OCI-M1 (cell line): Measurements from ENCODE around the gene TMEM248.
"Not testable (repeated sequence)": the region's sequence is repeated elsewhere in the genome, so short reads cannot be mapped to it uniquely, and the experiment has no call there.

Experiments
- DNase-seq: peaks from one replicate; lab custom pipeline; 2025; lab: John Stamatoyannopoulos, UW

Gene TMEM248

DNA sequence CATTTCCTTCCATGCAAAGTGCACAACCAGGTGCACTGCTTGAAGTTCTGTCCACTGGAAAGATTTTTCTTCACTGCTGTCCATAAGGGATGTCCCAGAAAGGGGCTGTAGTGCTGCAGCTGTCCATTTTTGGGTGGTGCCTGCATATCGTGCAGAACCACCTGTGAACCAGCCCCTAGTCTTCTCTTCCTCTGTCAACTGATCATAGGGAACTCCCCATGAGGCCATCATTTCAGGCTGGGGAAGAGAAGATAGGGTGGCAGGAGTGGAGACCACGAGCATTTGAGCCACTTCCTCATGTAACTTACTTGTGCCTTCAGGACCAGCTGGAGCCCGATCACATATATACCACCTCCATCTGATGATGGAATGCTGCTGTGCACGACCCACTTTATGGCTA lies 12.4 kb upstream of the TMEM248 start:
- peak; percentile 79 for DNase-seq

DNA sequence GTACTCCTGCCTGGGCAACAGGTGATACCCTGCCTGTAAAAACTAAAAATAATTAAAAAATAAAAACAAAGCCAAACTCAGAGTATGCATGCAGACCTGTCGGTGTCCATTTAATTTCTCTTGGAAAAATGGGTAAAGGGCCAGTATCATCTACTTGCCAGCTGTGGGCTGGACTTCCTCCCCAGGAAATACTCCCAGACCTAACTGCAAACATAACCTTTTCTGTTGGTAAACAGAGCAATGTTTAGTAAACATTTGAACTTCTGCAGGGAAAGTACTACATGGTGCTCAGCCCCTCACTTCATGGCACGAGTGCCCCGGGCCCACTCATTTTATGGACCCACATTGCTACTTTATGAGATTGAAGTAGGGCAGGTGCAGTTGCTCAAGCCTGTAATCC lies 10.2 kb upstream of the TMEM248 start:
- DNase-seq, result no peak

DNA sequence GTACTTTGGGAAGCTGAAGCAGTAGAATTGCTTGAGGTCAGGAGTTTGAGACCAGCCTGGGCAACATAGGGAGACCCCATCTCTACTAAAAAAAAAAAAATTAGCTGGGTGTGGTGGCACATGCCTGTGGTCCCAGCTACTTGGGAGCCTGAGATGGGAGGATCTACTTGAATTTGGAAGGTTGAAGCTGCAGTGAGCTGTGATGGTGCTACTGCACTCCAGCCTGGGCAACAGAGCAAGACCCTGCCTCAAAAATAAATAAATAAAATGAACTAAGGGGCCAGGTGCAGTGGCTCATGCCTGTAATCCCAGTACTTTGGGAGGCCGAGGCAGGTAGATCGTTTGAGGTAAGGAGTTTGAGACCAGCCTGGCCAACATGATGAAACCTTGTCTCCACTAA lies 9.8 kb upstream of the TMEM248 start:
- DNase-seq, result not testable (repeated sequence)

DNA sequence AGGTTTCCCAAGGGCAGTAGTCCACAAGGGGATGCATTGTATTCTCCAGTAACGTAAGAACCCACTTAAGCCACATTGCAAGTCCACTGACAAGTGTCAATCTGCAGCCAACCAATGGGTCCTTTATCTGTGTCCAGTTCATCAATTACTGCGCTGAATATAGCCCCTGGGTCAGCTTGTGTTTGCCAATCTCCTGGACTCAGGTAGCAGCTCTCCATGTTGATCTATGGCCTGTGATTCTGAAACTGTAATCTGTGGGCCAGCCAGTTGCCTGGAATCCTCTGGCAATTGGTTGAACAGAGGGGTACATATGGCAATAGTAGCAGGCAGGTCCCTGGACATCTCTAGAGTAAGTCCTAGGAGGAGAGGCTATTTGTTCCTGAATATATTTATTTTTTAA lies 8.8 kb upstream of the TMEM248 start:
- no peak for DNase-seq

DNA sequence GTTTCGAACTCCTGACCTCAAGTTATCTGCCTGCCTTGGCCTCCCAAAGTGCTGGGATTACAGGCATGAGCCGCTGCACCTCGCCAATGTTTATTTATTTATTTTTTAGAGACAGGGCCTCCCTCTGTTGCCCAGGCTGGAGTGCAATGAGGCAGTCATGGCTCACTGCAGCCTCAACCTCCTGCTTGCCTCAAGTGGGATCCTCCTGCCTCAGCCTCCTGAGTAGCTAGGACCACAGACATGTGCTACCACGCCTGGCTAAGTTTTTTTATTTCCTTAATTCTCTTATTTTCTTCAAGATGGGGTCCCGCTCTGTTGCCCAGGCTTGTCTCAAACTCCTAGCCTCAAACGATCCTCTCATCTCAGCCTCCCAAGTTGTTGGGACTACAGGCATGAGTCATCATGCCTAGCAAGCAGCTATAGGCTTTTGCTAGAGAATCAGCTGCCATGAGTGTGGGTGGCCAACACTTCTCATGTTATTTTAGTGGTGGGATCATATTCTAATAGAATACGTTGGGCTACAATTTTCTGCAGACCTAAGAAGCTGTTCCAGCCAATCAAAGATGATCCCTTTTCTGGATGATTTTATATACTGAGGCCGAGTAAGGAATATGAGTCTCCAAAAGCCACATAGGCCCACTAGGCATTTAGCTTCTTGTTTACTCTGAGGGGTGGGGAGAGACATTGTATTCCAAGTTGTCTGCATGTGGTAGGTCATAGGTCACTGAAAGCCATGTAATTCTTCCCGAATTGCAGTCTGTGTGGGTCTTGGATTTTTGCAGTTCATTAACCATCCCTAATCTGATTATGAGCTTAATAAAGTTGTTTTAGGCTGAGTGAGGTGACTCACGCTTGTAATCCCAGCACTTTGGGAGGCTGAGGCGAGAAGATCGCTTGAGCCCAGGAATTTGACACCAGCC lies 7.6 kb upstream of the TMEM248 start:
- DNase-seq, result no peak

DNA sequence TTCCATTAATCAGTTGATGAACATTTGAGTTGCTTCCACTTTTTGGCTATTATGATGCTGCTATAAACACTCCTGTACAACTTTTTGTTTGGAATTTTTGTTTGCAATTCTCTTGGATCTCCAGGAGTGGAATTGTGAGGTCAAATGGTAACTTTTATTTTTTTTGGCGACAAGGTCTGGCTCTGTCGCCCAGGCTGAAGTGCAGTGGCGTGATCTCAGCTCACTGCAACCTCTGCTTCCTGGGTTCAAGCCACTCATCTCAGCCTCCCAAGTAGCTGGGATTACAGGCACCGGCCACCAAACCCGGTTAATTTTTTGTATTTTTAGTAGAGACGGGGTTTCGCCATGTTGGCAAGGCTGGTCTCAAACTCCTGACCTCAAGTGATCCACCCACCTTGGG lies 3.1 kb upstream of the TMEM248 start:
- not testable (repeated sequence) for DNase-seq

DNA sequence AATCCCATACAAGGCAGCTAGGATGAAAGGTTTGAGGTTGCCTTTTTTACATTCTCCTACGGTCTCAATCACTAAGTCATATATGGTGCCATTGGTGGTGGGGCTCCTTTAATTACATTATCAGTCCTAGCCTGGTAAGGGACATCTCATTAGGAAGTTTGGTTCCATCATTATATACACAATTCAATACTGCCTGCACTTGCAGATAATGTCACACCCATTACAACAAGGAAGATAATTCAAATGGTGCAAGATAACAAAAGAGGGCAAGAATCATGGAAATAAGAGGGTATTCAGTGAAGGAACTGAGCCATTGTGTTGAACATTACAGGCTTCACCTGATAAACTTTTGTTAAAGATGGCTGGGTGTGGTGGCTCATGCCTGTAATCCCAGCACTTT lies 1.7 kb upstream of the TMEM248 start:
- peak; percentile 25 for DNase-seq

DNA sequence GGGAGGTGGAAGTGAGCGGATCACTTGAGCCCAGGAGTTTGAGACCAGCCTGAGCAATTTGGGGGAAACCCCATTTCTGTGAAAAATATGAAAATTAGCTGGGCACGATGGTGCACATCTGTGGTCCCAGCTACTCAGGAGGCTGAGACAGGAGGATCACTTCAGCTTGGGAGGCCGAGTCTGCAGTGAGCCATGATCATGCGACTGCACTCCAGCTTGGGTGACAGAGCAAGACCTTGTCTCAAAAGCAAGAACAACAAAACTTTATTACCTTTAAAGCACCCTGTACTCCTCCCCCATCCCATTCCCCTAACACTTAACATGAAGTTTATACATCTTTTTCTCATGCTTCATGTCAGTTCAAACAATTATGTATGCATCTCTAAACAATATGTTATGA lies 1.3 kb upstream of the TMEM248 start:
- DNase-seq, result no peak

DNA sequence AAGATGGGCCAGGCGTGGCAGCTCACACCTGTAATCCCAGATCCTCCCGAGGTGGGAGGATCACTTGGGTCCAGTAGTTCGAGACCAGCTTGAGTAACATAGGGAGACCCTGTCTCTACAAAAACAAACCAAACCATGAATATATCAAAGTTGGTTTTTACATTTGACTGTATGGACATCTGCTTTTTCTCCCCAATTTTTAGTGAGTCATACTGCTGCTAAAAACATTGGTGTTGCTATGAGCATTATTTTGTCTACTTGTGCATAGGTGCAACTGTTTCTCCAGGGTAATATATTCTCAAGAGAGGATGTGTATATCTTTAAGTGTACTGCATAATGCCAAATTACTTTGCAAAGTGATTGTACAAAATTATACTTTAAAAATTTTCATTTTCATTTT lies 769 bp upstream of the TMEM248 start:
- DNase-seq, result no peak

DNA sequence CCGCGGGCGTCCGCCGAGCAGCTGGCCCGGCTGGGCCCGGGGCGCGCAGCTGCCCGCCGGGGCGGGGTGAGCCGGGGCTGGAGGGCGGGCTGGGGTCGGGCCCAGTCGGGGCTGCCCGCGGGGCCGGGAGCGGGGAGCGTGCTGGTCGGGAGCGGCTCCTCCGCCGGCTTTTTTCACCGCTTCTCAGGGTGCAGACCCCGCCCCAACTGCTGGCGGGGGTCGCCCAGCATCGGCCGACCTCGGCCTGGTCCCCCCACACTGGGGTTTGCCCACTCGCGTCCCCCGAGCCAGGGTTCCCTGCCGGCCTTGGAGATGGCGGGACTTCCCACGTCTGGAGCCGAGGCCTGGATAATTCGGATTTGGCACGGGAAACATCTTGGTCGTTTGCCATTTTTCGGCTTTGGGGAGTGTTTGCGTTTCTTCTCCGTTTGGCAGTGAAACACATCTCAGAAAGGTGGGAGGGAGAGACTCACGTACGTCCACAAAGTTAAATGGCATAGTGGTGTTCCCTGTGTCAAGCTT lies 432 bp downstream of the TMEM248 start:
- DNase-seq, result no peak

DNA sequence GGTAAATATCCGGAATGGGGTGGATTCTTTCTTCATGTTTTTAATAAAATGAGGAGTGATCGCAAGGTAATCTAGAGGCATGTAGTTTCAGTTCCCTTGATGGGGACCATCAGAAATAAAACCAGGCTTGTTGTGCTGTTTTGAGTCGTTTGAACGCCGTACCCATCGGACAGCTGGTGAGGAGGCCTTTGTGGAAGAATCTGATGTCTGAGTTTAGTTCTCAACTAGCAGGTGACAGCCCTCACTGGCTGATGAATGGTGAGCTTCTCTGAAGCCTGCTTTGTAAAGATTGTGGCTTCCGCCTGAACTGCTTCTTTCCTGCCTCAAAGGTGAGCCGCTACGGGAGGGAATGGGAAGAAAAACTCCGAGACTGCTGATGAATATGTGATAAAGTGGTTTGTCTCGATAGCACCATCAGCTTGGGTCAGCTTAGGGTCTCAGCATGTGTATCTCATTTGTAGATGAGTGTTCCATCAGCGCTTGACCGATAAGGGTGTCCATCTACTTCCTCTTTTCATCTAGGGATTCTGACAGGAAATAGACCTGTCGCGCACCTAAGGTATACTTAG lies 977 bp downstream of the TMEM248 start:
- DNase-seq, result peak; percentile 81

DNA sequence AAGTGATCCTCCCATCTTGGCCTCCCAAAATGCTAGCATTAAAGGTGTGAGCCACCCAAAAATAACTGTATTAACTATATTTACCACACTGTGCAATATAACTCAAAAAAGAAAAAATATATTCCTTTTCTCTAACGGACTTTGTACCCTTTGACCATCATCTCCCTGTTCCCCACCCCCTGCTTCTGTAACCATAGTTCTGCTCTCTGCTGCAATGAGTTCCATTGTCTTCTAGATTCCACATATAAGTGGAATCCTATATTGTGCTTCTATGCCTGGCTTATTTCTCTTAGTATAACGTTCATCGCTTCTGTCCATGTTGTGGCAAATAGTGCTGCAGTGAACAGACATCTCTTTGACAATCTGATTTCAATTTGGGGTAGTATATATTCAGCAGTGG lies 4.2 kb downstream of the TMEM248 start:
- no peak for DNase-seq

DNA sequence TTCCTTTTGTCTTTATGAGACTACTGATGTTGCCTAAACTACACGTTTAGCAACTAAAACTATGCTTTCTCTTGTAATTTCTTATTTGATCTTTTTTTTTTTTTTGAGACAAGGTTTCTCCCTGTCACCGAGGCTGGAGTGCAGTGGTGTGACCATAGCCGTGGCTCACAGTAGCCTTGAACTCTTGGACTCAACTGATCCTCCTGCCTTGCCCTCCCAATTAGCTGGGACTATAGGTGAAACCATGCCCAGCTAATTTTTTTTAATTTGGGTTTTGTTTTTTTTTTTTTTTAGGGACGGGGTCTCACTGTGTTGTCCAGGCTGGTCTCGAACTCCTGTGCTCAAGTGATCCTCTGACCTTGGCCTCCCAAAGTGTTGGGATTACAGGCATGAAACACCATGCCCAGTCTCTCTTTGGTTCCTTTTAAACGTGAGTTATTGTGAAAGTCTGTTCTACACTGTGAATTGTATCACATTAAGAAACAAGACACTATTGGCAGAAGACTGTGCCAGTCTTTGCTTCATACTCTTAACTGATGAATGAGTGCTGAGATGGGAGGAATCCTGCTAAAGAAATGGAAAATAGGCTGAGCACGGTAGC lies 6.4 kb downstream of the TMEM248 start:
- no peak for DNase-seq

DNA sequence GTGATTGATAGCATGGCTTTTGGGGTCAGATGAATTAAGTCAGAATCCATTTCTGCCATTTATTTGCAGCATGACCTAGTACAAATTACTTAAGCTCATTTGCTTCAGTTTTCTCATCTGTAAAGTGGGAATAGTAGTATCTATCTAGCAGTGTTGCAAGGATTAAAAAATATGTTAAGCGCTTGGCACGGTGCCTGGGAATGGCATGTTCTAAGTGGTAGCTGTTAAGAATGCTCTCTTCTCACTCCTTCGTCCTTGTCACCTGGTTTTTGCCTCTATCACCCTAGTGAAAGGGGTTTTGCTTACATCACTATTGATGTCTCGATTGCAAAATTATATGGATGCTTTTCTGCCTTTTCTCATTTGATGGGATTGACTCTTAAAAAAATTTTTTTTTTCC lies 7.4 kb downstream of the TMEM248 start:
- no peak for DNase-seq

DNA sequence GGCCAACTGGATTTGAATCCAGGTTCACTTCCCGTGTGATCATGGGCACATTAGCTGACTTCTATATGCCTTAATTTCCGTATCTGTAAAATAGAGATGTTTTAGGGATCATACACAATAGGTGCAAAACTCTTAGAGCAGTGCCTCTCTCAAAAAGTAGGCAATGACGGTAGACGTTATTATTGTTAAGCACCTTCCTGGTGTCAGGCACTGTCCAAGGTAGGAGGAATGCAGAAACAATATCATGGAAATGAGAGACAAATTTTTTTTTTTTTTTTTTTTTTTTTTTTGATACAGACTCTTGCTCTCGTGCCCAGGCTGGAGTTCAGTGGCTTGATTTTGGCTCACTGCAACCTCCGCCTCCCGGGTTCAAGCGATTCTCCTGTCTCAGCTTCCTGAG lies 8.1 kb downstream of the TMEM248 start:
- no peak for DNase-seq

DNA sequence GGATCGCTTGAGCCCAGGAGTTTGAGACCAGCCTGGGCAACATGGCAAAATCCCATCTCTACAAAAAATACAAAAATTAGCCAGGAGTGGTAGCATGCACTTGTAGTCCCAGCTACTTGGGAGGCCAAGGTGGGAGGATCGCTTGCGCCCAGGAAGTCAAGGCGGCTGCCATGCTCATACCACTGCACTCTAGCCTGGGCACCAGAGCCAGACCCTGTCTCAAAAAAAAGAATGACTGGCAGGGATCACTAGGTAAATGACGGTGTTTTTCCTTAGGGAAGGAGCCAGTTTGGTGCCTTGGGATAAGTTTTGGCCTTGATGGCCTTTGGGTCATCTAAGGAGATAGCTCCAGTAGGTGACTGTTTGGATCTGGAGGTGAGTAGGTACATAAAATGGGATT lies 8.9 kb downstream of the TMEM248 start:
- DNase-seq, result no peak

DNA sequence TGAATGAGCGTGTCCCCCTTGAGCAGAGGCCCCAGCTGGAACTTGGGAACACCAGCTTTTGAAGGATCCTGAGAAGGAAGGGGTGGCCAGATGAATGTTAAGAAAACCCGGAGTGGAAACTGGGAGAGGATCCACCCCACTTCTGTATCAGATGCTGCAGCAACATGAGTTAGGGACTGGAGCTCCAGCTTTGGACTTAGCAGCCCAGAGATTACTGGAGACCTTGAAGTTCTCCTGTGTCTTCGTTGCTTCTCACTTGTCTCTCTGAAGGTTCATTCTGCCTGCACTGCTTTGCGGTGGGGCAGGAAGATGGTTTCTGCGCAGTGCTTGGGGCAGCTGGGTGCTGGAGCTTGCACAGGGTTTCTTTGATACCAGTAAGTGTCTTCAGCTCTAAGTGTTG lies 9.3 kb downstream of the TMEM248 start:
- DNase-seq, result peak; percentile 63

DNA sequence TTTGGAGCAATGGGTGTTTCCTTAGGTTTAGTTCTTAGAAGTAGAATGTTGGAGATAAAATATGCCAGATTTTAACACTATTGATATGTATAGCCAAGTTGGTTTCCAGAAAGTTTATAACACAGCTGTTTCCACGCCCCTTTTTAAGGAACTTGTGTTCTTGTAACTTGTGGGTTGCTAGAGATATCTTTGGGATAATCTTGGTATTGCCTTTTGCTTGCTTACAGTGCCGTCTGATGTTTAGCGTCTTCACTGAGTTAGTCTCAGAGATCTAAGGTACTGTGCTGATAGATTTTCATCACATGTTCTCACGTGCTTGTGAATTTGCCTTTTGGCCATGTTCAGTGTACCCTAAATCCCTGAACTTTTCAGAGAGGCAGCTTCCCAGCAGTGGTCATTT lies 12.4 kb downstream of the TMEM248 start:
- no peak for DNase-seq

DNA sequence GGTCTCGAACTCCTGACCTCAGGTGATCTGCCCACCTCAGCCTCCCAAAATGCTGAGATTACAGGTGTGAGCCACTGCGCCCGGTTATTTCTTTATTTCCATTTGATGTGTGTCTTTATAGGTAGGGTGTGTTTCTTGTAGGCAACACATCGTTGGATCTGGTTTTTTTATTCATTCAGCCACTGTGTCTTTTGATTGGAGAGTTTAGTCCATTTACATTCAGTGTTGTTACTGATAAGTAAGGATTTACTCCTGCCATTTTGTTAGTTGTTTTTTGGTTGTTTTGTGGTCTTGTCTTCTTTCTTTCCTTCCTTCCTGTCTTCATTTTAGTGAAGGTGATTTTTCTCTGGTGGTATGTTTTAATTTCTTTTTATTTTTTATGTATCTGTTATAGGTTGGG lies 16.9 kb downstream of the TMEM248 start:
- DNase-seq, result no peak

DNA sequence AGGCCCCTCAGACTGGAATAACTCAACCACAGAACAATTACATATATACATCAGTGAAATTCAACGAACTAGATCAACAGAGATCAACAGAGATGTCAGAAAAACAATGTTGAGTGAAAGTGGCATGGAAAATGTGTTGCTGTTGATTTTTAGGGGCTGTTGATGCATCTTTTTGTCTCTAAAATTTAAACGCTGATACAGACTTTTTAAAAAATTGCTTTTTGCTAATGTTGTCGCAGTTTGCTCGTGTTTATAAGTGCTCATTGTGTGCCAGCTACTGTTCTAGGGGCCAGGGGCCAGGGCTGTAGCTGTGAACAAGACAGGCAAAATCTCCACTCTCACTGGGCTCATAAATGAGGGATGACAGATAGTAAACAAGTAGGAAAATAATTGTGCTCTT lies 18.3 kb downstream of the TMEM248 start:
- no peak for DNase-seq

DNA sequence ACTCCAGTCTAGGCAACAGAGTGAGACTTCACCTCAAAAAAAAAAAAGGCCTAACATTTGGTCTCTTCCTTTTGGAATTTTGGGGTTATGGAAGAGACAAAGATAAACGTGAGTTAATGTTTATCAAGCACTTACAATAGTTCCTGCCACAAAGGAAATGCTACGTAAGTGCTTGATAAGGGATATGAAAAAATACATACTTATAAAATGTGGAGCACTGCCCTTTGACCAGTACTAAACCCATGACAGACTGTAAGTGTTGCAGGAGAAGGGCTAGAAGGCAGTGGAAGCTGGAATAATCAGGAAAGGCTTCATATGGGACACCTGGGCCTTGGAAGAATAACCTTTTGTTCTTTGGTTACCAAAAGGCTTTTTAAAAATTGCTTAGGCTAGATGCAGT lies 25.5 kb downstream of the TMEM248 start:
- DNase-seq, result no peak

DNA sequence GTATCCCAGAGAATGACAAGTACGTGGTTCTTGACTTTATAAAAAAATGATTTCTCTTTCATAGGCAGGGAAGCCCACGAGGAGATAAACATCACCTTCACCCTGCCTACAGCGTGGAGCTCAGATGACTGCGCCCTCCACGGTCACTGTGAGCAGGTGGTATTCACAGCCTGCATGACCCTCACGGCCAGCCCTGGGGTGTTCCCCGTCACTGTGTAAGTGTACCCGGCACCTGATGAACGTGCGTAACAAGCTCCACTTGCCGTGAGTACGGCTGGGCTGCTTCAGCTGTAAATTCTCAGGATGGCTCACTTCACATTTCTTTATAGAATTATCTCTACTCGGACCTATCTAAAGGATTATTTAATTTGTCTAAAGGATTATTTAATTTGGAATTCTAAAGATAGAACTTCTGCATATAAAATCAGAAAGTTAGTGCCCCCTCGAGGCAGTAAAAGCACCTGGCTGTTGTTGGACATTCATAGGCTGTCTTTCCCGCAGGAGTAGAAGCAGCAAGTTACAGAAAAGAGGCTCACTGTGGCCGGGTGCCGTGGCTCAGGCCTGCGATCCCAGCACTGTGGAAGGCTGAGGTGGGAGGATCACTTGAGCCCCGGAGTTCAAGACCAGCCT lies 27.6 kb downstream of the TMEM248 start:
- DNase-seq, result no peak

DNA sequence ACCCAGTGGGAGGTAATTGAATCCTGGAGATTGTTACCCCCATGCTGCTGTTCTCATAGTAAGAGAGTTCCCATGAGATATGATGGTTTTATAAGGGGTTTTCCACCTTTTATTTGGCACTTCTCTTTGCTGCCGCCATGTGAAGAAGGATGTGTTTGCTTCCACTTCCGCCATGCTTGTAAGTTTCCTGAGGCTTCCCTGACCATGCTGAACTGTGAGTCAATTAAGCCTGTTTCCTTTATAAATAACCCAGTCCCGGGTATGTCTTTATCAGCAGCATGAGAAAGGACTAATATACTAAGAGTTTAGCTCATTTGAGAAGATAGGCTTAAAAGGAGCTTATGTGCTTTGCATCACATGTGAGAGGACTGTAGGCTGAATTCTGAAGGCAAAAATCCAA lies 29.3 kb downstream of the TMEM248 start:
- no peak for DNase-seq
